A549 (cell line): Measurements from ENCODE around the gene CAPN9.
"Not testable (repeated sequence)": the region's sequence is repeated elsewhere in the genome, so short reads cannot be mapped to it uniquely, and the experiment has no call there.

Source experiments
- EP300 ChIP-seq, 2 experiments: fragments of >200 bp; sonication (Bioruptor Twin); formaldehyde crosslinking; IDR thresholded peaks; 2 replicates in 1 of 2; 3 replicates in 1 of 2; pipeline ENCODE4 v1.6.1; 2016 to 2017
- ESRRA ChIP-seq: fragments of 150-350 bp; IDR thresholded peaks from 2 replicates; pipeline ENCODE4 v1.6.1; 2014; ENCODE audit warnings: mild to moderate bottlenecking, low read length, borderline replicate concordance
- GATA3 ChIP-seq: IDR thresholded peaks from 2 replicates; pipeline ENCODE4 v1.6.1; 2012; ENCODE audit warnings: borderline replicate concordance
- HDAC2 ChIP-seq: fragments of 200-600 bp; sonication (generic); IDR thresholded peaks from 2 replicates; pipeline ENCODE4 v1.6.1; 2016
- MAFK ChIP-seq: fragments of 450-650 bp; IDR thresholded peaks from 2 replicates; pipeline ENCODE4 v1.6.1; 2014; ENCODE audit not compliant: partially characterized antibody
- NFE2L2 ChIP-seq: fragments of 150-350 bp; conservative IDR thresholded peaks from 2 replicates; pipeline ENCODE4 v1.6.1; 2014; ENCODE audit warnings: low read length
- NR3C1 ChIP-seq: fragments of >200 bp; sonication (Bioruptor Twin); formaldehyde crosslinking; IDR thresholded peaks from 3 replicates; pipeline ENCODE4 v1.6.1; 2017
- POLR2A ChIP-seq: IDR thresholded peaks from 2 replicates; pipeline ENCODE4 v1.6.1; 2012; ENCODE audit warnings: mild to moderate bottlenecking, low read length
- RAD21 ChIP-seq, 2 experiments: fragments of >200 bp in 1 of 2; sonication (Bioruptor Twin) in 1 of 2; formaldehyde crosslinking in 1 of 2; IDR thresholded peaks in 1 of 2; conservative IDR thresholded peaks in 1 of 2; 2 replicates in 1 of 2; 3 replicates in 1 of 2; pipeline ENCODE4 v1.6.1; 2012 to 2018; ENCODE audit warnings: inconsistent platforms in 1 of 2

DNA sequence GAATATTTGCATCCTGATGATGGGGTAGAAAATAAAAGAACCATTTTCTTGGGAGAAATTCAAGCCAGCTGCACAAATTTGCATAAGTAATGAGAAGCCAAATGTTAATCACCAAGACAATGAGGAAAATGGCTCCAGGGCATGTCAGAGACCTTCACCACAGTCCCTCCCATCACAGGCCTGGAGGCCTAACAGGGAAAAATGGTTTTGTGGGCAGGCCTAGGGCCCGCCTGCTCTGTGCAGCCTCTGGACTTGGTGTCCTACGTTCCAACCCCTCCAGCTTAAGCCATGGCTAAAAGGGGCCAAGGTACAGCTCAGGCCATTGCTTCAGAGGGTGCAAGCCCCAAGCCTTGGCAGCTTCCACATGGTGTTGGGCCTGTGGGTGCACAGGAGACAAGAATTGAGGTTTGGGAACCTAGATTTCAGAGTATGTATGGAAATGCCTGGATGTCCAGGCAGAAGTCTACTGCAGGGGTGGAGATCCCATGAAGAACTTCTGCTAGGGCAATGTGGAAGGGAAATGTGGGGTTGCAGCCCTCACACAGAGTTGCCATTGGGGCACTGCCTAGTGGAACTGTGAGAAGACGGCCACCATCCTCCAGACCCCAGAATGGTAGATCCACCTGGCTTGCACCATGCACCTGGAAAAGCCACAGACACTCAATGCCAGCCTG lies 25.2 kb upstream of the CAPN9 start:
- not testable (repeated sequence) for TF ChIP-seq HDAC2; MAFK; GATA3; RAD21 (conservative IDR thresholded peaks at IDR 0.05 in 1 of 2, IDR thresholded peaks at IDR 0.05 in 1 of 2); NFE2L2; EP300 (IDR thresholded peaks at IDR 0.05); POLR2A; NR3C1; ESRRA
